ENCODE measurements around the gene ZNF407.
A peak's percentile ranks its signal among the peaks of the same experiment; 100 is the strongest.

ZNF407 gene

GRCh38 chr18:74856434-74856833 is 258.8 kb downstream of the ZNF407 start:
- no peak for TF ChIP-seq CREB5 (CRISPR knock-in tag; IDR thresholded peaks at IDR 0.05; ENCODE audit: low read depth)
- TF ChIP-seq ZFP30 (CRISPR knock-in tag; IDR thresholded peaks at IDR 0.05) = no peak
- no peak for TF ChIP-seq TCF4 (CRISPR knock-in tag; IDR thresholded peaks at IDR 0.05; ENCODE audit: borderline replicate concordance)
- no peak for TF ChIP-seq RARB (CRISPR knock-in tag; IDR thresholded peaks at IDR 0.05)
- no peak for TF ChIP-seq GLIS3 (CRISPR knock-in tag; IDR thresholded peaks at IDR 0.05)
- no peak for TF ChIP-seq ZNF565 (CRISPR knock-in tag; conservative IDR thresholded peaks at IDR 0.05; ENCODE audit: low read depth)
- TF ChIP-seq ZFP3 (CRISPR knock-in tag; IDR thresholded peaks at IDR 0.05) = no peak
- no peak for TF ChIP-seq POU6F1 (CRISPR knock-in tag; IDR thresholded peaks at IDR 0.05; ENCODE audit: borderline replicate concordance, low read depth)
- TF ChIP-seq ESRRG (CRISPR knock-in tag; IDR thresholded peaks at IDR 0.05) = no peak
- no peak for TF ChIP-seq TSHZ2 (CRISPR knock-in tag; IDR thresholded peaks at IDR 0.05)
- no peak for TF ChIP-seq ZNF8 (CRISPR knock-in tag; IDR thresholded peaks at IDR 0.05)
- no peak for TF ChIP-seq OSR1 (CRISPR knock-in tag; IDR thresholded peaks at IDR 0.05)
- TF ChIP-seq ZC3H10 (CRISPR knock-in tag; IDR thresholded peaks at IDR 0.05) = no peak
- ATAC-seq = no peak

GRCh38 chr18:74856928-74857327 is 259.3 kb downstream of the ZNF407 start:
- TF ChIP-seq TCF4 (CRISPR knock-in tag; IDR thresholded peaks at IDR 0.05; ENCODE audit: borderline replicate concordance) (peak; percentile 75; the same call in 1 of the 2 replicates), GLIS3 (CRISPR knock-in tag; IDR thresholded peaks at IDR 0.05) (no peak)
- ATAC-seq = peak; percentile 88

- ATAC-seq = no peak
Measured at GRCh38 chr18:74857901-74858300, 260.2 kb downstream of the ZNF407 start.

More at GRCh38 chr18:74857901-74858300, 260.2 kb downstream of the ZNF407 start:
- TF ChIP-seq ZFP3 (CRISPR knock-in tag; IDR thresholded peaks at IDR 0.05) (no peak), OSR1 (CRISPR knock-in tag; IDR thresholded peaks at IDR 0.05) (no peak), CSDC2 (CRISPR knock-in tag; IDR thresholded peaks at IDR 0.05) (no peak), ZNF8 (CRISPR knock-in tag; IDR thresholded peaks at IDR 0.05) (no peak), ZC3H10 (CRISPR knock-in tag; IDR thresholded peaks at IDR 0.05) (no peak), RARB (CRISPR knock-in tag; IDR thresholded peaks at IDR 0.05) (no peak), TOX (CRISPR knock-in tag; IDR thresholded peaks at IDR 0.05; ENCODE audit: borderline replicate concordance) (no peak), ZNF70 (CRISPR knock-in tag; IDR thresholded peaks at IDR 0.05) (no peak), TSHZ2 (CRISPR knock-in tag; IDR thresholded peaks at IDR 0.05) (no peak), ZNF565 (CRISPR knock-in tag; conservative IDR thresholded peaks at IDR 0.05; ENCODE audit: low read depth) (no peak), TCF4 (CRISPR knock-in tag; IDR thresholded peaks at IDR 0.05; ENCODE audit: borderline replicate concordance) (no peak), POU6F1 (CRISPR knock-in tag; IDR thresholded peaks at IDR 0.05; ENCODE audit: borderline replicate concordance, low read depth) (no peak), PATZ1 (CRISPR knock-in tag; IDR thresholded peaks at IDR 0.05; ENCODE audit: borderline replicate concordance) (no peak)
